Right lobe of liver (tissue), 6 donors: Measurements from ENCODE around the gene CFAP70. TPM values are rescaled to one million over a fixed set of nuclear protein-coding genes. Genes with fewer than 3 reads are reported as not detected.

ENCODE experiments used
- ATAC-seq, 4 donors: fragments of 200-7000 bp; cut with Tn5 transposase; one replicate each; pipeline ENCODE4 v1.9.1; 2020; ENCODE audit warnings: mild to moderate bottlenecking in 4 of 4, moderate library complexity in 4 of 4
- DNase-seq, 3 donors: peaks; one replicate each; pipeline ENCODE4 v3.0.0-alpha.2; 2020
- H3K27ac ChIP-seq, 3 donors: fragments of 200-600 bp; one replicate each; pipeline ENCODE4 v1.8.0; 2022
- H3K27me3 ChIP-seq, 2 donors: fragments of 200-600 bp; one replicate each; pipeline ENCODE4 v1.8.0; 2022
- H3K36me3 ChIP-seq, 4 donors: fragments of 200-600 bp; sonication (generic) in 1 of 4; one replicate each; pipeline versions ENCODE4 v1.5.1 to v1.8.0; 2017 to 2022; ENCODE audit warnings: control low read depth in 1 of 4
- H3K4me1 ChIP-seq, 4 donors: fragments of 200-600 bp; sonication (generic) in 1 of 4; one replicate each; pipeline versions ENCODE4 v1.5.1 to v1.8.0; 2017 to 2022; ENCODE audit warnings: control low read depth in 1 of 4
- H3K4me3 ChIP-seq, 3 donors: fragments of 200-600 bp; one replicate each; pipeline ENCODE4 v1.8.0; 2022
- H3K9me3 ChIP-seq, 4 donors: fragments of 200-600 bp; sonication (generic) in 1 of 4; one replicate each; pipeline versions ENCODE4 v1.5.1 to v1.8.0; 2017 to 2022; ENCODE audit warnings: control low read depth in 1 of 4
- POLR2A ChIP-seq: fragments of 450-650 bp; IDR thresholded peaks from one replicate; pipeline ENCODE4 v1.6.1; 2017; ENCODE audit warnings: antibody characterized with exemption, mild to moderate bottlenecking
- WGBS: methylation state at CpG from one replicate; pipeline ENCODE4 v1.1.6; 2018; ENCODE audit warnings: low coverage, low lambda C conversion rate; ENCODE audit not compliant: insufficient coverage; ENCODE audit errors: missing lambda C conversion rate; 5-methylcytosine and 5-hydroxymethylcytosine counted together
- intact Hi-C, 2 donors: fragments of 100-400 bp; cut with DNase I; formaldehyde crosslinking; loops; one replicate each; pipeline versions ENCODE4 v1.11.2 to v1.14.1; 2022
- total RNA-seq, 6 experiments: library from RNA; depleted of rRNA in 2 of 6; stranded (reverse); fragments of >200 nt in 2 of 6; fragmentation: NEBNext Ultra II Directional in 3 of 6; extraction: Animal tissue kit (Norgen Biotek cat#: 25700) in 3 of 6; gene quantifications; one replicate each; pipeline versions ENCODE4 v1.1.0 to v1.2.4, GENCODE V29; 2016 to 2023
- TF ChIP-seq, protein P1 (sequence below), 4 donors: fragments of 200-600 bp in 3 of 4; fragments of 450-650 bp in 1 of 4; IDR thresholded peaks; one replicate each; pipeline versions ENCODE4 v1.5.1 to v1.8.0; 2016 to 2022; ENCODE audit warnings: antibody characterized with exemption in 4 of 4, mild to moderate bottlenecking in 2 of 4
- donor health status: DM: no; HTN: yes; CAD: no.
- donor health status: DM: no; HTN: no; CAD: no.
- donor health status: DM: no; HTN: no; CAD: no.
- donor health status: DM: no; HTN: yes; CAD: no.
- donor health status: DM: no; HTN: yes; CAD: no.

The CFAP70 gene
- total RNA-seq, 6 experiments from 2014 or later, result 0.98 to 2.6 (median 1.4) TPM

- no peak for ATAC-seq
- no peaks in the 10 kb centered on the region for H3K9me3 ChIP-seq
- H3K4me1 ChIP-seq, result no peaks in the 10 kb centered on the region
- DNase-seq, result no peak
- 100% methylated on average over 1 of the region's 1 CpG for WGBS
- H3K36me3 ChIP-seq, result no peaks in the 10 kb centered on the region
- H3K27me3 ChIP-seq, result no peaks in the 10 kb centered on the region
- no peak overlapping the region for H3K27ac ChIP-seq
- intact Hi-C loops, result no loop called here
- no peak overlapping the region for H3K4me3 ChIP-seq
- TF ChIP-seq POLR2A, result no peak
- TF ChIP-seq, protein P1, sequence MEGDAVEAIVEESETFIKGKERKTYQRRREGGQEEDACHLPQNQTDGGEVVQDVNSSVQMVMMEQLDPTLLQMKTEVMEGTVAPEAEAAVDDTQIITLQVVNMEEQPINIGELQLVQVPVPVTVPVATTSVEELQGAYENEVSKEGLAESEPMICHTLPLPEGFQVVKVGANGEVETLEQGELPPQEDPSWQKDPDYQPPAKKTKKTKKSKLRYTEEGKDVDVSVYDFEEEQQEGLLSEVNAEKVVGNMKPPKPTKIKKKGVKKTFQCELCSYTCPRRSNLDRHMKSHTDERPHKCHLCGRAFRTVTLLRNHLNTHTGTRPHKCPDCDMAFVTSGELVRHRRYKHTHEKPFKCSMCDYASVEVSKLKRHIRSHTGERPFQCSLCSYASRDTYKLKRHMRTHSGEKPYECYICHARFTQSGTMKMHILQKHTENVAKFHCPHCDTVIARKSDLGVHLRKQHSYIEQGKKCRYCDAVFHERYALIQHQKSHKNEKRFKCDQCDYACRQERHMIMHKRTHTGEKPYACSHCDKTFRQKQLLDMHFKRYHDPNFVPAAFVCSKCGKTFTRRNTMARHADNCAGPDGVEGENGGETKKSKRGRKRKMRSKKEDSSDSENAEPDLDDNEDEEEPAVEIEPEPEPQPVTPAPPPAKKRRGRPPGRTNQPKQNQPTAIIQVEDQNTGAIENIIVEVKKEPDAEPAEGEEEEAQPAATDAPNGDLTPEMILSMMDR (IDR thresholded peaks at IDR 0.05), result no peak
Observed at GRCh38 chr10:73289958-73290357, 68.7 kb downstream of the CFAP70 start.

DNA sequence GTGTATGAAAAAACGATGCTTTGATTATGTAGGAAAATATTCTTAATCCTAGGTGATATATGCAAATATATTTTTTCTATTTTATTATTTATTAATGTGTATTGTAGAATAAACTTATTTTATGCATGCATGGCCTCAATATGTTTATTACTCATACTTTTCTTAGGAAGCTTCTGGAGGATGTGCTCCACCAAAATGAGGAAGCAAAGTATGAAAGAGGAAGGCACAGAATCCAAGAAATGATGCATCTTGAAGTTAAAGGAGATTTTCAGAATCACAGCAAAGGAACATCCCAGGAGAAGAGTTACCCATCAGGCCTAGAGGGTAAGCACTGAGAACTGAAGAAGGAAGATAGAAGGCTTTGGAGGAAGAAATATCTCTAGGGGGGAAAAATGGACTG, 71.2 kb downstream of the CFAP70 start:
- no peak for ATAC-seq
- Histone ChIP-seq H3K4me3 (no peak overlapping the region), H3K9me3 (no peaks in the 10 kb centered on the region), H3K27ac (no peak overlapping the region), H3K36me3 (no peaks in the 10 kb centered on the region), H3K27me3 (no peaks in the 10 kb centered on the region), H3K4me1 (no peaks in the 10 kb centered on the region)
- 67% methylated on average over 1 of the region's 1 CpG for WGBS
- no peak for TF ChIP-seq POLR2A
- TF ChIP-seq, protein P1 (IDR thresholded peaks at IDR 0.05), result no peak
- no peak for DNase-seq
- intact Hi-C loops, result no loop called here

- Histone ChIP-seq H3K4me1 (no peaks in the 10 kb centered on the region), H3K4me3 (no peak overlapping the region), H3K36me3 (no peaks in the 10 kb centered on the region), H3K27ac (no peak overlapping the region), H3K27me3 (no peaks in the 10 kb centered on the region), H3K9me3 (no peaks in the 10 kb centered on the region)
- 96% methylated on average over 3 of the region's 3 CpGs for WGBS
- no peak for TF ChIP-seq POLR2A
- TF ChIP-seq, protein P1 (IDR thresholded peaks at IDR 0.05), result no peak
- DNase-seq, result no peak
- intact Hi-C loops, result no loop called here
- no peak for ATAC-seq
Observed at GRCh38 chr10:73281097-73281496, 77.6 kb downstream of the CFAP70 start.

GRCh38 chr10:73264423-73264822, 94.2 kb downstream of the CFAP70 start:
- no peaks in the 10 kb centered on the region for H3K9me3 ChIP-seq
- ATAC-seq (no peak), DNase-seq (no peak)
- 89% methylated on average over 2 of the region's 2 CpGs for WGBS
- no peaks in the 10 kb centered on the region for H3K36me3 ChIP-seq
- no peak overlapping the region for H3K27ac ChIP-seq
- TF ChIP-seq, protein P1 (IDR thresholded peaks at IDR 0.05), result no peak
- TF ChIP-seq POLR2A, result no peak
- H3K4me3 ChIP-seq, result no peak overlapping the region
- no peaks in the 10 kb centered on the region for H3K4me1 ChIP-seq
- no peaks in the 10 kb centered on the region for H3K27me3 ChIP-seq
- intact Hi-C loops, result no loop called here

DNA sequence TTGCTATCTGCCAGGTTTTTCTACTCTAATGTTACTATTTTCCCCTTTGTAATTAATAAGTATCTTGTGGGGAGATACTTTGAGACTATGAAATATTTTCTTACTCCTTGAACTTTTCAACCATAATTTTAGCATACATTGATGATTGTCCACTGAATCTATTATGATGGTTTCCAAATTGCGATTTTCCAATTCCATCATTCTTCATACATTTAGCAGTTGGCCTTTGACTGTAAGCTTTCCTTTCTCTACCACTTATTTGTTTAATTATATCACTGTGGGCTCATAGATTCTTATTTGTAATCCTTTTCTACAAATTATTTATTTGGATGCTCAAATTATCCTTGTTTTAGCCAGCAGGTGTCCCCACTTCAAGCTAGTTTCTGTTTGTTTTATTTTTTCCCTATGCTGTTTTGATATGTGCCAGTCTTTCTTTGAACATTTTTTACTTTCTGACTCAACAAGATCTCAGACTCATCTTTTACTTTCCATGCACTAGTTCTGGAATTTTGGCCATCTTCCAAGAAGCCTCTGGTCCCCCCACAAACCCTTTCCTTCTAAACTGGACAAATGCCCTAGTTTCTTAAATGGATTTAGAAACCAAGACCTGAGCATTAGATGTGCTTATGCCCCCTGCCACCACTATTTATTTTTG, 94.8 kb downstream of the CFAP70 start:
- Histone ChIP-seq H3K27me3 (no peaks in the 10 kb centered on the region), H3K9me3 (no peaks in the 10 kb centered on the region), H3K36me3 (no peaks in the 10 kb centered on the region), H3K4me1 (no peaks in the 10 kb centered on the region), H3K27ac (no peak overlapping the region), H3K4me3 (no peak overlapping the region)
- ATAC-seq (peak in 3 of 4 donors; percentile 34 to 44 (median 43)), DNase-seq (no peak)
- intact Hi-C loops, result no loop called here
- no peak for TF ChIP-seq POLR2A
- TF ChIP-seq, protein P1 (IDR thresholded peaks at IDR 0.05), result peak; percentile 36 to 59 (median 53)
- 53% methylated on average over 1 of the region's 1 CpG for WGBS
